Endothelial cell of umbilical vein (primary cell): ENCODE measurements around the gene BDKRB2. TPM values are rescaled to one million over a fixed set of nuclear protein-coding genes. Genes with fewer than 3 reads are reported as not detected.

Source experiments
- BruUV-seq: library from RNA; stranded (reverse); fragments of 400-500 nt; replicated peaks from 2 replicates; lab custom pipeline; 2021; lab: Mats Ljungman, UMichigan
- CTCF ChIA-PET: fragments of 300-600, 350-600 bp; sonication (Branson Sonifier 250); formaldehyde crosslinking; loops from one replicate; lab custom pipeline; 2021; ENCODE audit warnings: antibody characterized with exemption, inconsistent platforms; lab: Charles Lee
- POLR2A ChIA-PET: fragments of 300-600, 350-600 bp; sonication (Branson Sonifier 250); formaldehyde crosslinking; loops from one replicate; lab custom pipeline; 2021; ENCODE audit warnings: antibody characterized with exemption, inconsistent platforms; lab: Charles Lee
- DNase-seq: peaks from one replicate; pipeline ENCODE4 v3.0.0-alpha.2; 2011; ENCODE audit warnings: low read depth, low spot score
- FAIRE-seq: peaks from 2 replicates; lab custom pipeline; 2011; peaks lifted over from hg19 to GRCh38; lab: Jason Lieb, UNC
- H2AFZ ChIP-seq: 2 replicates; pipeline ENCODE4 v1.6.0; 2012; ENCODE audit warnings: low read depth, low read length, control low read depth, inconsistent platforms
- H3K27ac ChIP-seq: 2 replicates; pipeline ENCODE4 v1.5.1; 2011; ENCODE audit warnings: low read depth, mild to moderate bottlenecking, control low read depth, low read length, moderate library complexity; ENCODE audit not compliant: insufficient read depth
- H3K27me3 ChIP-seq, 2 experiments: 2 replicates each; pipeline versions ENCODE4 v1.6.0 to v1.6.1; 2011; ENCODE audit warnings: low read length in 2 of 2, mixed read lengths in 1 of 2; ENCODE audit not compliant: control insufficient read depth in 2 of 2, insufficient read depth in 2 of 2
- H3K36me3 ChIP-seq, 2 experiments: 2 replicates in 1 of 2; 3 replicates in 1 of 2; pipeline ENCODE4 v1.5.1; 2011; ENCODE audit warnings: low read length in 2 of 2, mild to moderate bottlenecking in 1 of 2, moderate library complexity in 1 of 2; ENCODE audit not compliant: control insufficient read depth in 2 of 2, insufficient read depth in 2 of 2; ENCODE audit errors: extremely low read depth in 1 of 2
- H3K4me1 ChIP-seq: 3 replicates; pipeline ENCODE4 v1.5.1; 2011; ENCODE audit warnings: mild to moderate bottlenecking, low read length; ENCODE audit not compliant: control insufficient read depth, insufficient read depth; ENCODE audit errors: extremely low read depth
- H3K4me2 ChIP-seq: 2 replicates; pipeline ENCODE4 v1.6.1; 2011; ENCODE audit warnings: low read length, control low read depth, mixed read lengths; ENCODE audit not compliant: insufficient read depth
- H3K4me3 ChIP-seq, 3 experiments: fragments of 200-600 bp in 1 of 3; sonication (generic), shearing (Covaris generic) in 1 of 3; replicated peaks in 1 of 3; 2 replicates each; pipeline ENCODE4 v1.5.1; 2011 to 2016; ENCODE audit warnings: control low read depth in 3 of 3, low read length in 3 of 3, mild to moderate bottlenecking in 2 of 3, inconsistent platforms in 1 of 3, low read depth in 1 of 3, moderate library complexity in 1 of 3; ENCODE audit not compliant: insufficient read depth in 1 of 3
- H3K79me2 ChIP-seq: 2 replicates; pipeline ENCODE4 v1.6.0; 2012; ENCODE audit warnings: low read length, inconsistent platforms; ENCODE audit not compliant: control insufficient read depth, insufficient read depth
- H3K9ac ChIP-seq: replicated peaks from 2 replicates; pipeline ENCODE3; 2011; ENCODE audit warnings: low read length, control low read depth; ENCODE audit not compliant: insufficient read depth; ENCODE audit errors: extremely low read depth
- H3K9me1 ChIP-seq: replicated peaks from 3 replicates; pipeline ENCODE4 v1.6.0; 2011; ENCODE audit warnings: mild to moderate bottlenecking, low read length; ENCODE audit not compliant: control insufficient read depth, insufficient read depth; ENCODE audit errors: extremely low read depth
- H3K9me3 ChIP-seq: replicated peaks from 2 replicates; pipeline ENCODE4 v1.5.1; 2012; ENCODE audit warnings: low read length, inconsistent platforms; ENCODE audit not compliant: control insufficient read depth, insufficient read depth
- H4K20me1 ChIP-seq: replicated peaks from 2 replicates; pipeline ENCODE3; 2011; ENCODE audit warnings: mild to moderate bottlenecking, low read length; ENCODE audit not compliant: control insufficient read depth, insufficient read depth; ENCODE audit errors: extremely low read depth
- EZH2 ChIP-seq: IDR thresholded peaks from 2 replicates; pipeline ENCODE4 v1.6.1; 2012; ENCODE audit warnings: borderline replicate concordance, low read depth, mild to moderate bottlenecking, moderate library complexity, low read length, inconsistent platforms; ENCODE audit not compliant: severe bottlenecking
- FOS ChIP-seq: IDR thresholded peaks from 2 replicates; pipeline ENCODE4 v1.6.1; 2011; ENCODE audit warnings: mild to moderate bottlenecking, low read length, moderate library complexity, borderline replicate concordance; ENCODE audit not compliant: insufficient read depth
- GATA2 ChIP-seq: IDR thresholded peaks from 2 replicates; pipeline ENCODE4 v1.7.0; 2011; ENCODE audit warnings: low read depth, mild to moderate bottlenecking, moderate library complexity, mixed read lengths, low read length; ENCODE audit not compliant: insufficient read length, insufficient read depth
- JUN ChIP-seq: IDR thresholded peaks from 2 replicates; pipeline ENCODE4 v1.6.1; 2011; ENCODE audit warnings: borderline replicate concordance, low read depth; ENCODE audit not compliant: insufficient read length, insufficient read depth
- MYC ChIP-seq: IDR thresholded peaks from one replicate; pipeline ENCODE4 v1.6.1; 2011; ENCODE audit warnings: mild to moderate bottlenecking, low read depth, low read length
- POLR2A ChIP-seq: IDR thresholded peaks from 2 replicates; pipeline ENCODE4 v1.6.1; 2012; ENCODE audit warnings: low read depth, mild to moderate bottlenecking, control low read depth, low read length
- POLR2AphosphoS5 ChIP-seq: IDR thresholded peaks from 2 replicates; pipeline ENCODE4 v1.6.1; 2012; ENCODE audit warnings: low read depth, mild to moderate bottlenecking, control low read depth, low read length, moderate library complexity; ENCODE audit not compliant: insufficient read depth
- dilution Hi-C: fragments of 300-500 bp; cut with MboI; formaldehyde crosslinking; loops from one replicate; pipeline ENCODE4 v1.15.0; 2019; ENCODE audit warnings: low sequenced_read_pairs; ENCODE audit not compliant: extremely low pct_ligation_motif_present
- intact Hi-C: fragments of 100-400 bp; cut with micrococcal nuclease; formaldehyde crosslinking; loops from one replicate; pipeline ENCODE4 v1.10.0; 2022
- polyA plus RNA-seq, 4 experiments: library from polyadenylated mRNA; depleted of rRNA in 3 of 4; stranded (reverse) in 3 of 4; unstranded in 1 of 4; fragments of >200 nt; gene quantifications; 2 replicates each; pipeline versions ENCODE4 v1.2.1 to v1.2.3, GENCODE V29; 2011 to 2012; ENCODE audit warnings: missing spikeins in 1 of 4
- total RNA-seq: library from RNA; stranded (reverse); gene quantifications from 2 replicates; pipeline ENCODE4 v1.2.3, GENCODE V29; 2021
- TF ChIP-seq, protein P1 (sequence below): IDR thresholded peaks from 2 replicates; pipeline ENCODE4 v1.6.1; 2011; ENCODE audit not compliant: insufficient read depth, insufficient read length
- TF ChIP-seq, protein P2 (sequence below), 2 donors: IDR thresholded peaks; 1 replicate in 1 of 2; 2 replicates in 1 of 2; pipeline ENCODE4 v1.5.1; 2011; ENCODE audit warnings: low read length in 2 of 2, mild to moderate bottlenecking in 2 of 2, moderate library complexity in 2 of 2, control low read depth in 1 of 2, inconsistent platforms in 1 of 2, low read depth in 1 of 2; ENCODE audit not compliant: insufficient read depth in 1 of 2; ENCODE audit errors: extremely low read depth in 1 of 2

Gene BDKRB2
- total and polyA plus RNA-seq, 2 donors (not counting 3 experiments of a cell fraction or from before 2014, with no cell fraction given) = 0.22 to 0.77 TPM

DNA sequence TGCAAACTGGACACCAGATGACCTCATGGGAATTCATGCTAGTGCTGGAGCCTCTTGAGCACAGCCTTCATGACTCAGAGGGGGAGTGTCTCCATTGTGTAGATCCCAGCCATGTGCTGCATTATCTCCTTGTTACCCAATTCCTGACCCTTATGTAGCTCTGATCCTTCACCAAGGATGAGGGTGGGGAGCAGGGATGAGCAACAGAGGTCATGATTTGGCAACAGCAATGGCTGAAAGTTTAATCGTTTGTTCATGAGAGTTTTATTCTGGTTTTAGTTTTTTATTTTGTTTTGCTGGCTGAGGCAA is 41.9 kb downstream of the BDKRB2 start:
- H3K4me2 ChIP-seq = no peak overlapping the region
- H3K9ac ChIP-seq = no peak overlapping the region
- H3K27ac ChIP-seq = no peak overlapping the region
- no peaks in the 10 kb centered on the region for H3K36me3 ChIP-seq
- H3K4me3 ChIP-seq = no peak overlapping the region
- FAIRE-seq (no peak), DNase-seq (no peak)
- H2AFZ ChIP-seq = no peak overlapping the region
- no peaks in the 10 kb centered on the region for H3K4me1 ChIP-seq
- intact Hi-C loops = no loop called here
- no peaks in the 10 kb centered on the region for H4K20me1 ChIP-seq
- POLR2A ChIA-PET = no interaction called here
- no peaks in the 10 kb centered on the region for H3K27me3 ChIP-seq
- H3K79me2 ChIP-seq = no peaks in the 10 kb centered on the region
- CTCF ChIA-PET = no interaction called here
- no peaks in the 10 kb centered on the region for H3K9me1 ChIP-seq
- no TSS peak for BruUV-seq
- dilution Hi-C loops = no loop called here
- H3K9me3 ChIP-seq = no peaks in the 10 kb centered on the region
- no peak for TF ChIP-seq GATA2
- no peak for TF ChIP-seq EZH2
- TF ChIP-seq, protein P1, sequence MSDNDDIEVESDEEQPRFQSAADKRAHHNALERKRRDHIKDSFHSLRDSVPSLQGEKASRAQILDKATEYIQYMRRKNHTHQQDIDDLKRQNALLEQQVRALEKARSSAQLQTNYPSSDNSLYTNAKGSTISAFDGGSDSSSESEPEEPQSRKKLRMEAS = no peak
- TF ChIP-seq POLR2A = no peak
- TF ChIP-seq FOS = no peak
- TF ChIP-seq, protein P2, sequence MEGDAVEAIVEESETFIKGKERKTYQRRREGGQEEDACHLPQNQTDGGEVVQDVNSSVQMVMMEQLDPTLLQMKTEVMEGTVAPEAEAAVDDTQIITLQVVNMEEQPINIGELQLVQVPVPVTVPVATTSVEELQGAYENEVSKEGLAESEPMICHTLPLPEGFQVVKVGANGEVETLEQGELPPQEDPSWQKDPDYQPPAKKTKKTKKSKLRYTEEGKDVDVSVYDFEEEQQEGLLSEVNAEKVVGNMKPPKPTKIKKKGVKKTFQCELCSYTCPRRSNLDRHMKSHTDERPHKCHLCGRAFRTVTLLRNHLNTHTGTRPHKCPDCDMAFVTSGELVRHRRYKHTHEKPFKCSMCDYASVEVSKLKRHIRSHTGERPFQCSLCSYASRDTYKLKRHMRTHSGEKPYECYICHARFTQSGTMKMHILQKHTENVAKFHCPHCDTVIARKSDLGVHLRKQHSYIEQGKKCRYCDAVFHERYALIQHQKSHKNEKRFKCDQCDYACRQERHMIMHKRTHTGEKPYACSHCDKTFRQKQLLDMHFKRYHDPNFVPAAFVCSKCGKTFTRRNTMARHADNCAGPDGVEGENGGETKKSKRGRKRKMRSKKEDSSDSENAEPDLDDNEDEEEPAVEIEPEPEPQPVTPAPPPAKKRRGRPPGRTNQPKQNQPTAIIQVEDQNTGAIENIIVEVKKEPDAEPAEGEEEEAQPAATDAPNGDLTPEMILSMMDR (IDR thresholded peaks at IDR 0.05; ENCODE audit: extremely low read depth in 1 of 2, insufficient read depth in 1 of 2, low read depth in 1 of 2, low read length in 2 of 2) = no peak
- no peak for TF ChIP-seq JUN
- TF ChIP-seq POLR2AphosphoS5 = no peak
- TF ChIP-seq MYC = no peak
